GM18526 (cell line): ENCODE results near the gene ATF1.

Source experiments
- POLR2A ChIP-seq: IDR thresholded peaks from 3 replicates; pipeline ENCODE4 v1.6.1; 2011; ENCODE audit not compliant: insufficient read length; ENCODE audit errors: extremely low read depth

The ATF1 gene

DNA sequence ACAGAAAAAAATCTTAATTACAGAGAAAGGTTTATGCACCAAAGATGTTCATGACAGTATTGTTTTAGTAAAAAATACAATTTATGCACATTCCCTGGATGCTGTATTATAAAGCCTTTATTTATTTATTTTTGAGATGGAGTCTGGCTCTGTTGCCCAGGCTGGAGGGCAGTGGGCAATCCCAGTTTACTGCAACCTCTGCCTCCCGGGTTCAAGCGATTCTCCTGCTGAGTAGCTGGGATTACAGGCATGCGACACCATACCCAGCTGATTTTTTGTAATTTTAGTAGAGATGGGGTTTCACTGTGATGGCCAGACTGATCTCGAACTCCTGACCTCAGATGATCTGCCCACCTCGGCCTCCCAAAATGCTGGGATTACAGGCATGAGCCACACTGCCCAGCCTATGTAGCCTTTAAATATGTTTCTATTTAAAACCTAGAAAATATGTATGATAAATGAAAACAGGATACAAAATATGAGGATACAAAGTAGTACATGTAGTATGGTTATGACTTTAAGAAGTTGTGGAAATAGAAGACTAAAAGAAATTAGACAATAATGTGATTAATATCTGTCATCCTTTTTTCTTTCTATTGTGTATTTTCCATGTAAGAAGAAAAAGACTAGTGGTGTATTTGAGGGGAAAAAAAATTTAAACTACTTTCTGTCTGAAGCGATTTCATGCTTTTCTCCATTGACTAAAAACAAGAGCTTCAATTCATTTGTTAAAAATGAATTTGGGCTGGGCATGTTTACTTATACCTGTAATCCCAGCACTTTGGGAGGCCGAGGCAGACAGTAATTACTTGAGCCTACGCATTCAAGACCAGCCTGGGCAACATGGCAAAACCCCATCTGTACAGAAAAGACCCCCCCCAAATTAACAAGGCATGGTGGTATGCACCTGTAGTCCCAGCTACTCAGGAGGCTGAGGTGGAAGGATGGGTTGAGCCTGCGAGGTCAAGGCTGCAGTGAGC is 13.1 kb downstream of the ATF1 start:
- TF ChIP-seq POLR2A, result no peak

DNA sequence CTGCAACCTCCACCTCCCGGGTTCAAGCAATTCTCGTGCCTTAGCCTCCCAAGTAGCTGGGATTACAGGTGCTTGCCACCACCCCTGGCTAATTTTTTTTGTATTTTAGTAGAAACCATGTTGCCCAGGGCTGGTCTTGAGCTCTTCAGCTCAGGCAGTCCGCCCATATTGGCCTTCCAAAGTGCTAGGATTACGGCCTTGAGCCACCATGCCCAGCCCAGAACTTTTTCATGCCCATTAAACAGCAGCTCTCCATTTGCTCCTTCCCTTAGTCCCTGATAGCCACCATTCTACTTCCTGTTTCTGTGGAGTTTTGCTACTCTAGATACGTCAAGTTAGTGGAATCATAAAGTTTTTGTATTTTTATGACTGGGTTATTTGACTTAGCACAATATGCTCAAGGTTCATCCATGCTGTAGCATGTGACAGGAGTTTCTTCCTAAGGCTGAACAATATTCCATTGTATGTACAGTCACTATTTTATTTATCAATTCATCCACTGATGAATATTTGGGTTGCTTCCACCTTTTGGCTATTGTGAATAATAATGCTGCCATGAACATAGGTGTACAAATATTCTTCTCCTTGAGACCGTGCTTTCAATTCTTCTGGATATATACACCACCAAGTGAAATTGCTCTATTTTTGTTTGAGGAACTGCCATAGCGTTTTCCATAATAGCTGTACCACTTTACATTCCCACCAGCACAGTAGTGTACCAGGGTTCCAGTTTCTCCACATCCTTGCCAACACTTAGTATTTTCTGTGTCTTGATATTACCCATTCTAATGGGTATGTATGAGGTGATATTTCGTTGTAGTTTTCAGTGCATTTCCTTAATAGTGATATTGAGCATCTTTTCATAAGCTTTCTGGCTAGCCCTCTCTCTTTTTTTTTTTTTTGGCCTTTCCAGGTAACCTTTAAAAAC is 15.0 kb downstream of the ATF1 start:
- TF ChIP-seq POLR2A, result no peak

DNA sequence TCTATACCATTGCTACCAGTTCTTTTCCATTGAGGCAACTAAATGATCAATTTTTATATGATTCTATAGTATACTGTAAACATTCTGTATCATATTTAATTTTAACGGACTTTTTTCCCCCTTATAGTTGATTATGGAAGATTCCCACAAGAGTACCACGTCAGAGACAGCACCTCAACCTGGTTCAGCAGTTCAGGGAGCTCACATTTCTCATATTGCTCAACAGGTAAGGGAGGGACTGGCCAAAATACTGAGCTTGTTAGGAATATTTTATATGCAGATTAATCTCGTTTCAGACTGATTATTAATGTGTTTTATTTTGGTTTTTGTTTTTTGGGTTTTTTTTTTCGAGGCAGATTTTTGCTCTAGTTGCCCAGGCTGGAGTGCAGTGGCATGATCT is 16.1 kb downstream of the ATF1 start:
- TF ChIP-seq POLR2A, result no peak

DNA sequence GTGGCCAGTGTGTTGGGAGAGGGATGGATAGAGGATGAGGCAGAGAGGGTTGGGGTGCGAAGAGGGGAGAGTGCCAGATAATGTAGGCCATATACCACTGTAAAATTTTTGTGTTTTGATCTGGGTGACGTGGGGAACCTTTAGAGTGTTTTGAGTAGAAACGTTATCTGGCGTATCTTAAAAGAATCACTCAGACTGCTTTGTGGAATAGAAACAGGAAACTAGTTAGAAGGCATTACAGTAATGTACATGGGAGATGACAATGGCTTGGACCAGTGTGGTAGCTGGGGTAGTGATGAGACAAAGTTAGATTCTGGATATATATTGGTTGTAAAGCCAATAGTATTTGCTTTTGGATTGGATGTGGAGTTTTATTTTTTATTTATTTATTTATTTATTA is 20.6 kb downstream of the ATF1 start:
- no peak for TF ChIP-seq POLR2A

DNA sequence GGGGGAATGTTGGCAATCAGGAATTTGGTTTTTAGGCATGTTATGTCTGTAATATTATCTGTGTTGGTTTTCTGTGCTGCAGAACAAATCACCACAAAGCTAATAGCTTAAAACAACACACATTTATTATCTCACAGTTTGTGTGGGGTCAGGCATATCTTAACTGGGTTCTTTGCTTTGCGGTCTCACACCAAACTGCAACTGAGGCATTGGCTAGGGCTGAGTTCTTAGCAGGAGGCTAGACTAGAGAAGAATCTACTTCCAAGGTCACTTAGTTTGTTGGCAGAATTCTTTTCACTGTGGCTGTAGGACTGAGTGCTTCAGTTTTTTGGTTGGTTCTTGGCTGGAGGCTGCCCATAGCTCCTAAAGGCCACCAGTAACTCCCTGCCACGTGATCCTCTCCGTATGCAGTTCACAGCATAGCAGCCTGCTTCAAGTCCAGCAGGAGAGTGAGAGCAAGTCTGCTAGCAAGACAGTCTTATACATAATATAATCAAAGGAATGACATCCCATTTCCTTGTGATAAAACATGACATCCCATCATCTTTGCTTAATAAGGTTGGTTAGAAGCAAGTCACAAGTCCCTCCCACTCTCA is 21.6 kb downstream of the ATF1 start:
- TF ChIP-seq POLR2A, result no peak

DNA sequence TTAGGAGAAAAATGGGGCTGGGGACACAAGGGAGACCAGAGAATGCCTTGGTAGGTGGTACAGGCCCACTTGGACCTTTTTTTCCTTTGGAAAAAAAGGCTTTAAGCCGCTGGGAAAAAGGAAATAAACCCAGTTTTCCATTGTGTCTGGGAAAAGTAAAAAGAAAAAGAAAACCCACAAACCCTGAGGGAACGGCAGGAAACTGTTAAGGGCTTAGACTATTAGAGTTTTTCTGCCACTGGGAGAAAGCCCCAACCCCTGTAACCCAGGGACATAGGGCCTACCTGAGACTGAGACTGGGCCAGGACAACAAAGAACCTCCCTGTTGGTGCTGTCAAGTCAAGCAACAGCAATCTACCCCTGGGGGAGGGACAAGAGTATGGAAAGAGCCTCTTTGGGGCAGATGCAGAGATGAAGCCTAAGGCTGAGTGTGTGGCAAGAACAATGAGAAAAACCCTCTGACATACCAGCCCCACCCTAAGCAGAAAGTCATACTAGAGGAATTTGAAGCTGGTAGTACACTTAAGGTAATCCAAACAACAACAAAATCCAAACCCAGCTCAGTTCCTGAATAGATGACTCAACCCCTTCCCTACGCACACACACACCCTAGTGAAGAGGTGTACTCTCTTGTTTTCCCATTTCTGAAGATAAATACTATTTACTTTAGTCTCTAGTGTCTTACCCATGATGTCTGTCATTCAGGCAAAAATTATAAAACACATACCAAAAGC is 22.8 kb downstream of the ATF1 start:
- no peak for TF ChIP-seq POLR2A

DNA sequence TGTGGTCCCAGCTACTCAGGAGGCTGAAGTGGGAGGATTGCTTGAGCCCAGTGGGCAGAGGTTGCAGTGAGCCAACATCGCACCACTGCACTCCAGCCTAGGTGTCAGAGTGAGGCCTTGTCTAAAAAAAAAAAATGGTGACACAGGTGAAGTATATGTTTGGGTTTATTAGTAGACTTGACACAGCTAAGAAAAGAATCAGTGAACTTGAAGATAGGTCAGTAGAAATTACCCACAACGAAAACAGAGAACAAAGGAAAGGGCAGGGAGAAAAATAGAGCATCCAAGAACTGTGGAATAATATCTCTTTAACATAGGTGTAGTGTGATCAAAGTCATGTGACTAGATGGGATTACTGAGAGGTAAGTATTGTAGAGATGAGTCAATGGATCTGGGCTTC is 23.7 kb downstream of the ATF1 start:
- TF ChIP-seq POLR2A, result no peak

DNA sequence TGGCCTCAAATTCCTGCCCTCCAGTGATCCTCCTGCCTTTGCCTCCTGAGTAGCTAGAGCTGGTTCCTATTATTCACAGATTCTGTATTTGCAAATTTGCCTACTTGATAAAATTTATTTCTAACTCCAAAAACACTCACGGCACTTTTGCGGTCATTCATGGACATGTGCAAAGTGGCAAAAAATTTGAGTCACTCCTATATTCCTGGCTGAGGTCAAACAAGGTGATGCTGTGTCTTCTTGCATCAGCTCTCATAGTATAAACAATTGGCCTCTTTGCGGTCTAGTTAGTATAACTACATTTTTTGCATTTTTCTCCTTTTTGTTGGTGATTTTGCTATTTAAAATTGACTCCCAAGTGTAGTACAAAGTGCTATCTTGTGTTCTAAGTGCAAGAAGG is 24.7 kb downstream of the ATF1 start:
- TF ChIP-seq POLR2A, result no peak

DNA sequence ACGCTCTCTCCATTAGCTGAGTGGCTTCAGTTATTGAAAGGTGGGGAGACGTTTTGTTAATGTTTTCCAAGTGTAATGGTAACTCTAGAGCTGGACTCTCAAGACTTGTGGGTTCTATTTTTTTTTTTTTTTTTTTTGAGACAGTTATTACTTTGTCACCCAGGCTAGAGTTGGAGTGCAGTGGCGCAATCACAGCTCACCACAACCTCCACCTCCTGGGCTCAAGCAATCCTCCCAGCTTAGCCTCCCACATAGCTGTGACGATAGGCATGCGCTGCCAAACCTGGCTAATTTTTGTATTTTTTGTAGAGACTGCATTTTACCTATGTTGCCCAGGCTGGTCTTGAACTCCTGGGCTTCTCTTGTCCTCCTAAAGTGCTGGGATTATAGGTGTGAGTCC is 26.2 kb downstream of the ATF1 start:
- TF ChIP-seq POLR2A, result no peak

DNA sequence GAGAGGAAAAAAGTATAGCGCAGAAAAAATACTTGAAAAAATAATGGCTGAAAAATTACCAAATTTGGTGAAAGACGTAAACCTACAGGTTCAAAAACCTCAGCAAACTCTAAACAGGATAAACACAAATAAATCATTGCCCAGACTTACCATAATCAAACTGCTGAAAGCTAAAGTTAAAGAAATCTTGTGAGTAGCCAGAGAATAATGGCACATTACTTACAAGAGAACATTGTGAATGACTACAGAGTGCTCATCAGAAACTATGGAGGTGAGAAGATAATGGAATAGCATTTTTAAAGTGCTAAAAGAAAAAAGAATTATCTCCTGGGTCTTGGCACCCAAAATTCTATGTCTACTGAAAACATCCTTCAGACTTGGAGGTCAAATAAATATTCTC is 36.0 kb downstream of the ATF1 start:
- no peak for TF ChIP-seq POLR2A

DNA sequence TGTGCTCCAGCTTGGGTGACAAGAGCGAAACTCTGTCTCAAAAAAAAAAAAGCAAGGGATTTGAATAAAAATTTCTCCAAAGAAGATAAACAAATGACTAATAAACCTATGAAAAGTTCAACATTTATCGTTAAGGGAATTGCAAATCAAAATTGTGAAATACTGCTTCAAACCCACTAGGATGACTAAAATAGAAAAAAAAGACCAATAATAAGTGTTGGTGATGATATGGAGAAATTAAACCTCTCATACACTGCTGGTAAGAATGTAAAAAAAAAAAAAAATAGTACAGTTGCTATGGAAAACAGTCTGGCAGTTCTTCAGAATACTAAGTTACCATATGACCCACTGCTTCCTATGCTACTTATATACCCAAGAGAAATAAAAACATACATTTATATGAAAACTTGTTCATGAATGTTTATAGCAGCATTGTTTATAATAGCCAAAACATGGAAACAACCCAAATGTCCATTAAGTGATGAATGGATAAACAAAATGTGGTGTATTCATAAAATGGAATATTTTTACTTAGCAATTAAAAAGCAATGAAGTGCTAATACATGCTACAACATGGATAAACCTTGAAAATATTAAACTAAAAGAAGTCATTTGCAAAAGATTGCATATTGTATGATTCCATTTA is 39.5 kb downstream of the ATF1 start:
- TF ChIP-seq POLR2A, result no peak

DNA sequence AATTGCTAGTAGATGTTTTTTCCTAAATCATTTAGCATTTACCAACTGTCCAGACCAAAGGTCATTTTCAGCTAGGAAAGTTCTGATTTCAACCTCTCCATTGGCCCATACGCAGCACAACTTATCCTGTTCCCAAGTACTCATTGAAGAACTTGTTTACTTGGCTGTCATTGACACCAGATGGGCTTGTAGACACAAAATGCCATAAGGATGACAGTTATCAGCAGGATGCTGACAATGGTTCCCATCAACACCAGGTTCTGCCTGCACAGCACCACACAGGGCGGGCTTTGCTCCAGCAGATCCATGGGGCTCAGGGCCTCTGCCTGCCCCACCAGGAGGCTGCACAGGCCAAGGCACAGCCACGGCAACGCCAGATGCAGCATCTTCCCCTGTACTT is 42.3 kb downstream of the ATF1 start:
- no peak for TF ChIP-seq POLR2A

DNA sequence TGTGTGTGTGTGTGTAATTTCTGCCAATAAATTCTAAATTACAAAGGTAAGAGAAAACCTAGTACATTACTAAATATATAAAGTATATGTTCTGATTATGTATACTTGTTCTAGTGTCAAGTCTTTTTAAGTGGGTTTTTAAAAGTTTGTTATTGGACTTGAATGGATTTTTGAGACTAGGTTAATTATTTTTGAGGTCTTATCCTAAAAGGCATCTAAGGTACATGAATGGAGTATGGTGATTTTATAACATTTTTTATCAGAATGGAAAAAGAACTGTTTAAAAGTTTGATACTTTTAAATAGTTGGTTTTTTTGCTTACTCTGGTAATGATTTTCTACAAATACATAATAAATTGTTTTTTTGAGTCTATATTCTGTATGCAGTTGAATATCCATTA is 56.3 kb downstream of the ATF1 start:
- TF ChIP-seq POLR2A, result no peak

DNA sequence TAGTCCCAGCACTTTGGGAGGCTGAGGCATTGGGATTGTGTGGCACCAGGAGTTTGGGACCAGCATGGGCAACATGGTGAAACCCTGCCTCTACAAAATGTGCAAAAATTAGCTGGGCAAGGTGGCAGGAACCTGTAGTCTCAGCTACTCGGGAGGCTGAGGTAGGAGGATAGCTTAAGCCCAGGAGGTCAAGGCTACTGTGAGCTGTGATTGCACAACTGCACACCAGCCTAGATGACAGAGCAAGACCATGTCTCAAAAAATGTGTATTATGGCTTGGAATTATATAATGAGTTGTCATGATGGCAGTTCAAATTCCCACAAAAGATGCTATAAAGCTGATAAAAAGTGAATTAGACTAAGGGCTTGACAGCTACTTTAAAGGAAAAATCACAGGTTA is 58.2 kb downstream of the ATF1 start:
- no peak for TF ChIP-seq POLR2A
